Fibroblast of pulmonary artery (primary cell): ENCODE data around the gene MCFD2.

Source experiments
- DNase-seq: peaks from one replicate; pipeline ENCODE4 v3.0.0-alpha.2; 2010; ENCODE audit warnings: low read depth
- H3K4me3 ChIP-seq: replicated peaks from 2 replicates; pipeline ENCODE4 v1.5.1; 2011; ENCODE audit warnings: low read depth, mild to moderate bottlenecking, control low read depth, low read length, moderate library complexity
- TF ChIP-seq, protein P1 (sequence below): IDR thresholded peaks from 2 replicates; pipeline ENCODE4 v1.5.1; 2011; ENCODE audit warnings: mild to moderate bottlenecking, control low read depth, low read length, inconsistent platforms; ENCODE audit errors: missing control alignments

MCFD2 gene

DNA sequence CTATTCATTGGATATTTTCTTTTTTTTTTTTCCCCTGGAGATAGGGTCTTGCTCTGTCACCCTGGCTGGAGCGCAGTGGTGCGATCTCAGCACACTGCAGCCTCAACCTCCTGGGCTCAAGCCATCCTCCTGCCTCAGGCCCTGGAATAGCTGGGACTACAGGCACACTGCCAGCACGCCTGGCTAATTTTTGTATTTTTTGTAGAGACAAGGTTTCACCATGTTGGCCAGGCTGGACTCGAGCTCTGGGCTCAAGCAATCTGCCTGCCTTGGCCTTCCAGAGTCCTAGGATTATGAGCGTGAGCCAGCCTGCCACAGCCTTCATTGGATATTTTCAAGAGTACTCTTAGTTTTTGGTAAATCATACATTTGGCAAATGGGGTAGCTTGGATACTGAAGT, 9.0 kb upstream of the MCFD2 start:
- no peak overlapping the region for H3K4me3 ChIP-seq
- no peak for DNase-seq
- TF ChIP-seq, protein P1, sequence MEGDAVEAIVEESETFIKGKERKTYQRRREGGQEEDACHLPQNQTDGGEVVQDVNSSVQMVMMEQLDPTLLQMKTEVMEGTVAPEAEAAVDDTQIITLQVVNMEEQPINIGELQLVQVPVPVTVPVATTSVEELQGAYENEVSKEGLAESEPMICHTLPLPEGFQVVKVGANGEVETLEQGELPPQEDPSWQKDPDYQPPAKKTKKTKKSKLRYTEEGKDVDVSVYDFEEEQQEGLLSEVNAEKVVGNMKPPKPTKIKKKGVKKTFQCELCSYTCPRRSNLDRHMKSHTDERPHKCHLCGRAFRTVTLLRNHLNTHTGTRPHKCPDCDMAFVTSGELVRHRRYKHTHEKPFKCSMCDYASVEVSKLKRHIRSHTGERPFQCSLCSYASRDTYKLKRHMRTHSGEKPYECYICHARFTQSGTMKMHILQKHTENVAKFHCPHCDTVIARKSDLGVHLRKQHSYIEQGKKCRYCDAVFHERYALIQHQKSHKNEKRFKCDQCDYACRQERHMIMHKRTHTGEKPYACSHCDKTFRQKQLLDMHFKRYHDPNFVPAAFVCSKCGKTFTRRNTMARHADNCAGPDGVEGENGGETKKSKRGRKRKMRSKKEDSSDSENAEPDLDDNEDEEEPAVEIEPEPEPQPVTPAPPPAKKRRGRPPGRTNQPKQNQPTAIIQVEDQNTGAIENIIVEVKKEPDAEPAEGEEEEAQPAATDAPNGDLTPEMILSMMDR = no peak

DNA sequence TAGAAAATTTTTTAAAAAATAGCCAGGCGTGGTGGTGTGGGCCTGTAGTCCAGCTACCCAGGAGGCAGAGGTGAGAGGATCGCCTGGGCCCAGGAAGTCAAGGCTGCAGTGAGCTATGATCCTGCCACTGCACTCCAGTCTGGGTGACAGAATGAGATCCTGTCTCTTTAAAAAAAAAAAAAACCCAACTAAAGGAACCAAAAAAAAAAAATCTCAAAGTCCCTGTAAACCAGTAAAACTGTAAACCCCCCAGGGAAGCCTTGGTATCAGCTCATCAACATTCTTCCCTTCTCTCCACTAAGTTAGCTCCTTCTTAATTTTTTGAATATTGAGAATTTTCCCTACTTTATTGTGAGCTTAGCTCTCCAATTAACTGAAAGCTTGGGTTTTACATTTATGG, 8.4 kb upstream of the MCFD2 start:
- TF ChIP-seq, protein P1 = no peak
- DNase-seq = no peak
- H3K4me3 ChIP-seq = no peak overlapping the region

DNA sequence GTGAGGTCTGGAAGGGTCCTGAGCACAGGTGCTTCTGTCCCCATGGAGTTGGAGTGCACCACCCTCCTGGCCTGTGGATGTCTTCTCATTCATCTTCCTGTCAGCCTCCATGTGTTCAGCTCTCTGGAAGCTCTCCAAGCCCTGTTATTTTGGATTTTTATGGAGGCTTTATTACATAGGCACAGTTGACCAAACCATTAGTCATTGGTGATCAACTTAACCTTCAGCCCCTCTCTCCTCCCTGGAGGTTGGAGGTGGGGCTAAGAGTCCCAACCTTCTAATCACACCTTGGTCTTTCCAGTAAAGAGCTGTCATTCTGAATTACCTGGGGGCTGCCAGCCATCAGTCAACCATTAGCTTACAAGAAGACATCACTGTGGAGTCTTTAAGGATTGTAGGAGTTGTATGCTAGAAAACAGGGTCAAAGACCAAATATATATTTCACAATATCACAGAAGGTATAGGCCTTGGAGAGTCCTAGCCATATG, 7.5 kb upstream of the MCFD2 start:
- no peak overlapping the region for H3K4me3 ChIP-seq
- TF ChIP-seq, protein P1 = no peak
- no peak for DNase-seq

DNA sequence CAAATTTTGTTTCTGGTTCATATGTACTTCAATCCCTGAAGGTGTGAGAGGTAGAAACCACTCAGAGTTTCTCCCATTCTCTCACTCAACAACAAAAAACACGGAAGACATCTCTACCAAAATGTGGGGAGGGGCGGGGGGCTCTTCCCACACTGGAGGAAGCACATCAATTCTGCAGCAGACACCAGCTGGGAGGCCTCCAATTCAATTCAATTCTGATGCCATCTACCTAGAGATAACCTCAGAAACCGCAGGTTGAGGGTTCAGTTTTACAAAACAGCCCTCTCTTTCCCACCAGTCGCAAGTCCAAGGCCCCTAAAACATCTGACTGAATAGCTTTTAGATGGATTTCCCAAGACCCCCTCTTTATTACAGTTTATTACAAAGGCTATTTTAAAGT, 7.0 kb upstream of the MCFD2 start:
- no peak overlapping the region for H3K4me3 ChIP-seq
- no peak for DNase-seq
- TF ChIP-seq, protein P1 = no peak

DNA sequence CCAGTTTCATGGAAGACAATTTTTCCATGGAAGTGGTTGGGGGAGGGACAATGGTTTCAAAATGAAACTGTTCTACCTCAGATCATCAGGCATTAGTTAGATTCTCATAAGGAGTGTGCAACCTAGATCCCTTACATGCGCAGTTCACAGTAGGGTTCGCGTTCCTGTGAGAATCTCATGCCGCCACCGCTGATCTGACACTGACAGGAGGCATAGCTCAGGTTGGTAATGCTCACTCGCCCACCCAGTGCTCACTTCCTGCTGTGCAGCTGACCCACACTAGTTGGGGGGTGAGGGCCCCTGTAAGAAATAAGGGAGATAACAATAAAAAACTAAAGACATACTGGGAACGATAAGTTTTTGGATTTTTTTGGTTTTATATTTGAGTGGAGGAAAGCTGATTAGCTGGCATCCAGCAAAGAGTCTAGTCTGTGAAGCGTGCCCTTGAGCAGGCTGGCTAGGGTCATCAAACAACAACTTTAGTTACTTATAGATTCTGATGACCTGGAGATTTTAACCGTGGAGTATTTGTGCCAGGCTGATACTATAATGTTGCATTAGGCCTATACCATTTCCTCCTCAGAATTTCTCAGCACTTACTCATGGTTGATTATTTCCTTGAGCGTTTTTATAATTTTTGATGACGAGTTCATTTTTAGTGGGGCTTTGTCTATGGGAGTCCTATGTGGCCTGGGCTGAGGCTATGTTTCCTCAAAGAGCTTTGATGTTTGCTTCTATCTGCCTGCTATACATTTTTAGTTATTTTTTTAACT, 6.3 kb upstream of the MCFD2 start:
- TF ChIP-seq, protein P1 = no peak
- DNase-seq = peak; percentile 50
- H3K4me3 ChIP-seq = no peak overlapping the region

DNA sequence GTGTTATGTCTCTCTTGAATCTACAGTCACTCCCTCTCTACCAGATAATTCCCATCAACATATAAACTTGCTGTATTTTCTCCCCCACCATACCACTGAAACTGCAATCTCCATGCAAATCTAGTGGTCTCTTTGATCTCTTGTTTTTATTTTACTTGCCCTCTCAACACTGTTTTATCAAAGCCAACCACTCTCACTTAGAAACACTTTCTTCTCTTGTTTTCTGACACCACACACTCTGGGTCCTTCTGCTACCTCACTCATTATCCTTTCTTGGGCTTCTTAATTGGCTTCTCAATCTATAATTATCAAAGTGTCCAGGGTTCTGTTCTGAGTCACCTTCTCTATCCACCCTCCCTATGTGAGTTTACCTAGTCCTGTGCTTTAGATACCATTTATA, 2.0 kb upstream of the MCFD2 start:
- H3K4me3 ChIP-seq = no peak overlapping the region
- DNase-seq = no peak
- TF ChIP-seq, protein P1 = no peak
